Uterine smooth muscle cell (primary cell): ENCODE data around the gene NKX6-1. TPM values are rescaled to one million over a fixed set of nuclear protein-coding genes. Genes with fewer than 3 reads are reported as not detected.

Source experiments
- total RNA-seq: library from RNA; depleted of rRNA; stranded (reverse); fragments of >200 nt; gene quantifications from 2 replicates; pipeline ENCODE4 v1.2.3, GENCODE V29; 2014

NKX6-1 gene
- under 0.01 and 0.11 TPM in 2 replicates for total RNA-seq

DNA sequence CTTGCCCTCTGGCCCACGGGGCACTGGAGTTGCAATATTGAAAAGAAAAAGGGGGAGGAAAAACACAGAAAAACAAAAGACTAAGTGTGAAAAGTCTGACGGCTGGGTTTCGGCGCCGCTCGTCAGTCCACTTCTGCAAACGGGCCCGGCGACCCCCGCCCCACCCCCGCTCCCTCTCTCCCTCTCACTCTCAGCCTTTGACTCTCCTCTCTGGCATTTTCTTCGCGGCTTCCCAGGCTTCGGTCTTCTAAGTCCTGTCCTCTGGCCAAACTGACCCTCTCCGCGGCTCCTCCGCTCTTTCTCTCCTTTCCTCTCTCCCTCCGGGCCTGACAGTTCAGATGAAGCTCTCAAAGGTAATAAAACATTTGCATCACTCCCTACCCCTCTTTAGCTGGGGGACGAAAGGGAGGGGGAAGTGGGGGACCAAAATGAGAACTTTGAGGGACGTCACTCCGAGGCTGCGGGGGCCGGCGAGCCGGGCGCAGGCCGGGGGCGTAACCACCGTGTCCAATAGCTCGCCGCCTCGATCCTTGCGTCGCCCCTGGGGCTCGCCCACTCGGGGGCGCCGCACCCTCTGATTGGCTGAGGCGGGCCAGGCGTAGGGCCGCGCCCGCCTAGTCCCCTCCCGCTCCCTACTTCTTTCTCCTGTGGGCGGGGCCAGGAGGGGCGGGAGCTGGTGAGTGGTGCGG is at the start of gene NKX6-1:
Gene NKX6-1, minus strand, starts transcription at position 358 of the 689 bp plus-strand sequence. CDS start 1,064 bp downstream, outside the sequence.

Other genes starting within 250 kb of the NKX6-1 start
- 0.11 and 0.37 TPM in 2 replicates for gene CDS1, start 83.8 kb upstream of the NKX6-1 start, total RNA-seq